ENCODE results near the gene TPO.

TPO gene

GRCh38 chr2:1588978-1589621, 175.8 kb downstream of the TPO start:
- no peak for DNase-seq

- DNase-seq = no peak
Measured at GRCh38 chr2:1590596-1591460, 177.6 kb downstream of the TPO start.

- DNase-seq = no peak
Measured at GRCh38 chr2:1591461-1591770, 178.2 kb downstream of the TPO start.

Data from stimulated activated CD4-positive, alpha-beta T cell treated with anti-CD3 and anti-CD28 coated beads, Interleukin-2, amount 100 ng/mL, for 24 hours (primary cell).